Activated naive CD4-positive, alpha-beta T cell treated with anti-CD3 and anti-CD28 coated beads, Interleukin-2, amount 50 U/mL, for 16 hours (primary cell): ENCODE measurements around the gene DKKL1.
A peak's percentile ranks its signal among the peaks of the same experiment; 100 is the strongest.
"Not testable (repeated sequence)": the region's sequence is repeated elsewhere in the genome, so short reads cannot be mapped to it uniquely, and the experiment has no call there.

ENCODE experiments used
- DNase-seq: peaks from one replicate; pipeline ENCODE4 v3.0.0-alpha.2; 2020

The DKKL1 gene

GRCh38 chr19:49364083-49364737, 533 bp downstream of the DKKL1 start:
- DNase-seq = no peak

DNA sequence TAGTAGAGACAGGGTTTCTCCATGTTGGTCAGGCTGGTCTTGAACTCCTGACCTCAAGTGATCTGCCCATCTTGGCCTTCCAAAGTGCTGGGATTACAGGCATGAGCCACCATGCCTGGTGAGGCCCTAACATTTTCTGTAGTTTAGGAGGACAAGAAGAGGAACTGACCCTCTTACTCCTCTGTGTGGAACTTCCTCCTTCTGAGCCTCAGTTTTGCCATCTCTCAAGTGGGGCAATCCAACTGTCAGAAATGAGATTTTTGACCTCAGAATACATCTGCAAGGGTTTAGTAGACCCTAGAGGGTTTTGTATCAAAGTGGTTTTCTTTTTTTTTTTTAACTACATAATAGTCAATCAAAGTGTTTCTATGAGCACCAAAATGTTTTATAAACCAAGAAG, 2.4 kb downstream of the DKKL1 start:
- DNase-seq = no peak

GRCh38 chr19:49368711-49369358, 5.2 kb downstream of the DKKL1 start:
- no peak for DNase-seq

DNA sequence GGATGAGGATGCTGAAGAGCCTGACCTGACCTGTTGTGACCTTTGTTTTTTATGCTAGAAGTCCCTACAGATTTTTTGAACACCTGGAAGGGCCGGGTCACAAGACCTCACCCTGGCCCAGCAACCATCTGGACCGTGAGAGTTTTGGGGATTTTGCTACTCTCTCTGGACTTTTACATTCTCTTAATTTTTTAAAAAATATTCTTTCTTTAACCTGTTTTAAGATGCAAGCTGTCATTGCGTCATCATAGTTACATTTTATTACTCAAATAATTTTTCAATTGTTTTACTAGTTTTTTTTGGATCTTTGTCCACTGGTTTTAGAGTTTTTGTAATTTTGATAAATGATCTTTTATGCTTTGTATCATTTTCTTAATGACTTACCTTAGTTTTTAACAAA, 7.5 kb downstream of the DKKL1 start:
- DNase-seq = no peak

DNA sequence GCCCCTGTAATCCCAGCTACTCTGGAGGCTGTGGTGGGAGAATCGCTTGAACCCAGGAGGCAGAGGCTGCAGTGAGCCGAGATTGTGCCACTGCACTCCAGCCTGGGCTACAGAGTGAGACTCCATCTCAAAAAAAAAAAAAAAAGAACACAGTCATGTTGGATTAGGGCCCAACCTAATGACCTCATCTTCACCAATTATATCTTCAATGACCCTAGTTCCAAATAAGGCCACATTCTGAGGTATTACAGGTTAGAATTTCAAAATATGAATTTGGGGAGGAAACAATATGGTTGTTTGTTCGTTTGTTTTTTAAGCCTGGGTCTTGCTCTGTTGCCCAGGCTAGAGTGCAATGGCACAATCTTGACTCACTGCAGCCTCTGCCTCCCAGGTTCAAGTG, 9.5 kb downstream of the DKKL1 start:
- not testable (repeated sequence) for DNase-seq

DNA sequence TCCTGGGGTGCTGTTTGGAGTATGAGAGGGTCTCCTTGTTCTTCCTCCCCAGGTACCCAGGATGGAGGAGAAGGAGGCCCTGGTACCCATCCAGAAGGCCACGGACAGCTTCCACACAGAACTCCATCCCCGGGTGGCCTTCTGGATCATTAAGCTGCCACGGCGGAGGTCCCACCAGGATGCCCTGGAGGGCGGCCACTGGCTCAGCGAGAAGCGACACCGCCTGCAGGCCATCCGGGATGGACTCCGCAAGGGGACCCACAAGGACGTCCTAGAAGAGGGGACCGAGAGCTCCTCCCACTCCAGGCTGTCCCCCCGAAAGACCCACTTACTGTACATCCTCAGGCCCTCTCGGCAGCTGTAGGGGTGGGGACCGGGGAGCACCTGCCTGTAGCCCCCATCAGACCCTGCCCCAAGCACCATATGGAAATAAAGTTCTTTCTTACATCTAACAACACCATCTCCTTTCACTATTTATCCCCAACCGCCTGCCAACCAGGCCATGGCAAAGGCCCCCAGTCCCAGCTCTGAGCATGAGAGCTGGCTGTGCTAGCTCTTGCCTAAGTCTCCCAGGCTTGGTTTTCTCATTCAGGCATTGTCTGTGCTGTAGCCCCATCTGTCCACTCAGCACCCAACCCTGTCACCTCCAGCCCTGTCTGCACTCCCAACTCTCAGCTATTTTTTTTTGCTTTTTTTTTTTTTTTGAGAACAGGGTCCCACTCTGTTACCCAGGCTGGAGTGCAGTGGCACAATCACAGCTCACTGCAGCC, 11.2 kb downstream of the DKKL1 start:
- no peak for DNase-seq

- DNase-seq = no peak
Measured at GRCh38 chr19:49378512-49378911, 14.8 kb downstream of the DKKL1 start.

GRCh38 chr19:49380391-49380790, 16.7 kb downstream of the DKKL1 start:
- DNase-seq = no peak

DNA sequence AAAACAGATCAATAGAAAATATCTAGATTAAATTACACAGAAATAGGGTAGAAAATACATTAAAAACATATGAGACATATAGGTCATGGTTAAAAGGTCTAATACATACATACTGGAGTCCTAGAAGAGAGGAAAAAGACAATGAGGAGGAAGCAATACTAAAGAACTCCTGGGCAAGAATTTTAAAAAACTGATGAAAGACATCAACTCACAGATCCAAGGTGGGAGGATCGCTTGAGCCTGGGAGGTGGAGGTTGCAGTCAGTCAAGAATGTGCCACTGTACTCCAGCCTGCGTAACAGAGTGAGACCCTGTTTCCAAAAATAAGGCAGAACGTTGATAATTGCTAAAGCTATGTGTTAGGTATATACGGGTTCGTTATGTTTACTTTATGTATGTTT, 19.0 kb downstream of the DKKL1 start:
- no peak for DNase-seq

GRCh38 chr19:49383599-49383998, 19.9 kb downstream of the DKKL1 start:
- DNase-seq = no peak

- peak; percentile 83 for DNase-seq
Measured at GRCh38 chr19:49387936-49388372, 24.3 kb downstream of the DKKL1 start, which contains the start of gene KASH5. Gene KASH5, plus strand, starts transcription at chr19:49388249. Its CDS starts 2,635 bp downstream, at chr19:49390884.

DNA sequence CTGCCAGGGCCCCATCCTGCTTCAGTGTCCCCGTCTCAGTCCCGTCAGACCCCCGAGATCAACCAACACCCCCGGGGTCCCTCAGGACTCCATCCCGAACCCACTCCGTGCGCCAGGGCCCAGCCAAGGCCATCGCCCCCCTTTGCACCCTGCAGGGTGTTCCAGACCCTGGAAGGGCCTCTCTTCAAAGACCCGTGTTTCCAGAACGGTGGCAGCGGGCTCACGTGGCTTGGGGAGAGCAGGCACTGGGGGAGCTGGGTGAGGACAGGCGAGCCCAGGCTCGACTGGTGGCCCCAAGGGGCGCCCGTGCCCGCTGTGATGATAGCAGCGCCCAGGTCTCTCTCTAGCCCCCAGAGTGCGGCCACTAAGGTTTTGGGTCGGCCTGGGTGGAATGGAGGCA, 25.7 kb downstream of the DKKL1 start:
- DNase-seq = no peak

DNA sequence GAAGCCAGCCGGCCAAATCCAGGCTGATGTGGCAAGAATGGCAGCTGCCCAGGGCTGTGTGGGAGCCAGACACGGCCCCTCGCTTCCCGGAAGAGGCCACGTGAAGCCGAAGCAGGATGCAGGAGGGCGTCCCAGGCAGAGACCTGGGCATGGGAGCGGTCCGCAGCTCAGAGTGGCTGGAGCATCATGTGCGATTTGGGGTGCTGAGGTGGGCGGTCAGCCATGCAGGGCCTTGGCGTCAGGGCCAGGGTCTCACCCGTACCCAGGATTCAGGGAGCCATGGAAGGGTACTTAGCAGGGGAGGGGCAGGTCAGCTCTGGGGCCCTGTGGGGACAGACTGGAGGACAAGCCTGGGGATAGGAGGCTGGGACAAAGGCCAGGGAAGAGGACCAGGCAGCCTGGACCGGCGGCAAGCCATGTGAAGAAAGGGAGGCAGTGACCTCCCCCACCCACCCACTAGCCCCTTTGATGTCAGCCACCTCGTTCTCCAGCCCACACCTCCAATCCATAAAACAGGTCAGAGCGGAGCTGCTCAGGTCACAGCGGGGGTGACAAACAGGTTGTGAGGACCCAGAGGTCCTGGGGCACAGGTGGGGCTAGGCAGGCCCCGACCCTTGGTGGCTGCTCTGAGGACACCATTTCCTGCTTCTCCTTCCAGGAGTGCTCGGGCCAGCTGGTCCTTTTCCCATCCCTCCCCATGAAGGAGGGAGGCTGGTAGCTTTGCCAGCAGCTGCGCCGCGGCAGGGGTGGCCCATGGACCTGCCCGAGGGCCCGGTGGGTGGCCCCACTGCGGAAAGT, 26.7 kb downstream of the DKKL1 start:
- no peak for DNase-seq

DNA sequence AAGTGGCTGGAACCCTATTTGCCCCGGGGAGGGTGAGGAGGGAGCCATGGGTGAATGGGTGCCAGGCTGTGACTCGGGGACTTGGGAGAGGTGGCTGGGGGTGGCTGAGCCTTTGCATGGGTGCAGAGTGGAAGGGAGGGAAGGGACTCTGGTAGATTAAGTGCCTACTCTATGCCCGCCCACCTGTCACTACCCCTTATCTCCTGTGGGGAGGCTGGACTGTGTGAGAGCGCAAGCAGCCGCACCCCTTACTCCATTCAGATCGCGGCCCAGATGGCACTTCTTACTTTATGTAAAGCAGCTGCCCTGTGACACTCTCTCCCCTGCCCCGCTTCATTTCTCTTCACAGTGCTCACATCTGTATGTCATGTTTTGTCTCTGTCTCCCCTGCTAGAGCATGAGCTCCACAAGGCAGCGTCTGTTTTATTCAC, 27.3 kb downstream of the DKKL1 start:
- DNase-seq = no peak

DNA sequence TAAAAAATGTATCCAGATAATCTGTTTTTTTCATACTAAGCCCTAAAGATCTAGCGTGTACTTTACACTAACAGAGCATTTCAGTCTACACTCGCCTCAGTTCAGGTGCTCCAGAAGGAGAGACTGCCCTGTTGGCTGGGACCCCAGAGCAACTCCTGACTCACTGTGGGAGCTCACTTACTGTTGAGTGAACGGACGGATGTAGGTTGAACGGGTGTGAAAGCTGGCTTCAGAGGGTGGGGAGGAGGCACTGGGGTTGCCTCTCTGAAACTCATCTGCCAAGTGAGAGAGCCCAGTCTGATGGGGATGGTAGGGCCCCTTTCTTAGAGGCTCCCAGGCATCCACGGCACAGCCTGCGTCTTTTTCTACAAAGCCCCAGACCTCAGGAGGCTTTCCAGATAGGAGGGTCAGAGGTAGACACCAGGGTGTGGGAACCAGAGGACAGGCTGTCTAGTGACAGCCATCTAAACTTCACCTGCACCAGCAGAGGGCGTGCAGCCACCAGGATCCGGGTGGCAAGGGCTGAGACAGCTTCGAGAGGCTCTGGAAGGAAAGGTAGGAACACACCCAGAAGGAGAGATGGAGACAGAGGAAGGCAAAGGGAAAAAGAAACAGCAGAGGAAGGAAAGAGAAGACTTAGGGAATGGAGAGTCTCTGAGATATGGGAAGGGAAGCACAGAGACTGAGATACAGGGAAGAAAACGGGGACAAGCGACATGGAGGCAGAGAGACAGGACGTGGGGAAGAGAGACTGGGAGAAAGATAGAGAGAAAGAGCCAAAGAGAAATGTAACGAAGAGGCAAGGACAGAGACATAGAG, 28.1 kb downstream of the DKKL1 start:
- peak; percentile 79 for DNase-seq

DNA sequence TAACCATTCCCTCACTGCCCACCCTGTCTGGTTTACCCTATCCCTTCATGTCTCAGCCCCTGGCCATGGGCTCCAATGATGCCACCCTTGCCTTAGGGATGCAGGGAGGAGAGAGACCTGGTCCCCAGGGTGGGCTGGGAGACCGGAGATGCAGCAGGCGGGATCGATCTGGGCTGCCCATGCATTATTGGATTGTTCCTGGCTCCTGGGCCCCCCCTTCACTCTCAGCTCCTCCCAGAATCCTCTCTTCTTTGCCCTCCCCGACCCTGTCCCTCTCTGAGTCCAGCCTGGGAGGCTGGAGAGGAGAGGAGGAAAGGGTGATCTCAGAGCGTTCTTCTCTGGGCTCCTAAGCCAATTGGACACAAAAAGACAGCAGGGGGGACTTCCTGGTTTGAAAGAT, 30.2 kb downstream of the DKKL1 start:
- DNase-seq = no peak

DNA sequence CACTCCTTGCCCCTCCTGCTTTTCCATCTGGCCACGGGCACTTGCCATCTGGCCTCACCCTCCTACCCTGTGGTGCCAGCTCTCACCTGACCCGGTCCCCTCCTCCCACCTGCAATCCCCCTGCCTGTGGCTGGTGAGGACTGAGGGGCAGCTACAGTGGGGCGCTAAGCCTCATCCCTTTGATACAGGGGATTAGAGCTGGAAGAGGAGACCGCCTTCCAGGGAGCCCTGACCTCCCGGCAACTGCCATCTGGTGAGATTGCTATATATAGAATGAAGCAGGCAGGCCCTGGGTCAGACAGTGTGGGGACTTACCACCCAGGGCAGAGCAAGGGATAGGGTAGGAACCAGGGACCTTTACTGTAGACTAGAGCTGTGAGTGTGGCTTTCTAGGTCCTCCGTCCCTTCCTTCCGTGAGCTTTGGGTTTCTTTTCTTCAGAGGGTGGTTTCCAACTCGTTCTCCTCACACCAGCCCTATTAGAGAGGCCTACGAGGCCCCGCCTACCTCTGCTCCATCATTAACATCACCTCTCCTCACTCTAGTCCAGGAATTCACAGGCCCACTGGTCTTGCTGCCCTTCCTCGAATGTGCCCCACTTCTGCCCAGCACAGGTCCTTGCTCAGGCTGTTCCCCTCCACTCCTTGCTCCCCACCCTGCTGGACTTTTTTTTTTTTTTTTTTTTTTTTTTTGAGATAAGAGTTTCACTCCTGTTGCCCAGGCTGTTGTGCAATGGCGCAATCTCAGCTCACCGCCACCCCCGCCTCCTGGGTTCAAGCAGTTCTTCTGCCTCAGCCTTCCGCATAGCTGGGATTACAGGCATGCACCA, 32.1 kb downstream of the DKKL1 start:
- no peak for DNase-seq

DNA sequence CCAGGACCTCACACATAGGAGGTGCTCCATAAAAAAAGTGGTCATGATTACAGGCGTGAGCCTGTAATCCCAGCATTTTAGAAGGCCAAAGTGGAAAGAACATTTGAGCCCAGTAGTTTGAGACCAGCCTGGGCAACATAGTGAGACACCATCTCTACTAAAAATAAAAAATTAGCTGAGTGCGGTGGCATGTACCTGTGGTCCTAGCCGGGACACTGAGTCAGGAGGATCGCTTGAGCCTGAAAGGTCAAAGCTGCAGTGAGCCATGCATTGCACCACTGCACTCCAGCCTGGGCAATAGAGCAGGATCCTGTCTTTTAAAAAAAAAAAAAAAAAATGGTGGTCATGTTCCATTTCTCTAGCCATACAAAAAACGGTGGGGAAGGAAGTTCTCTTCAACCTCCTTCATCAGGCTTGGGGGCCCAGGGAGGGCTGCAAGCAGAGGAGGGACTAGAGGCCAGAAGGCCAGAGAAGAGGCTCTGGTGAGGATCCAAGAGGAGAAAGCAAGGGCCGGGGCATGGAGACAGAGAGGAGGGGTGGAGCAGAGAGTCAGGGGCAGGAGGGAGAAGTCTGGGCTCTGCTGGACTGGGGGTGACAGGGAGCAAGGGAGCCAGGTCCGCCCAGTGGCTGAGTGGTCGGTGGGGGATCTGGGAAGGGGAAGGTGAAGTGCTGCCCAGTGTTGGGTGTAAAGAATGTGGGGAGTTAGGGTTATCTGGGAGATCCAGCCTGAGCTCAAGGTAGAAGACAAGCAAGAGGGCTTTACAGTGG, 33.2 kb downstream of the DKKL1 start:
- DNase-seq = no peak

DNA sequence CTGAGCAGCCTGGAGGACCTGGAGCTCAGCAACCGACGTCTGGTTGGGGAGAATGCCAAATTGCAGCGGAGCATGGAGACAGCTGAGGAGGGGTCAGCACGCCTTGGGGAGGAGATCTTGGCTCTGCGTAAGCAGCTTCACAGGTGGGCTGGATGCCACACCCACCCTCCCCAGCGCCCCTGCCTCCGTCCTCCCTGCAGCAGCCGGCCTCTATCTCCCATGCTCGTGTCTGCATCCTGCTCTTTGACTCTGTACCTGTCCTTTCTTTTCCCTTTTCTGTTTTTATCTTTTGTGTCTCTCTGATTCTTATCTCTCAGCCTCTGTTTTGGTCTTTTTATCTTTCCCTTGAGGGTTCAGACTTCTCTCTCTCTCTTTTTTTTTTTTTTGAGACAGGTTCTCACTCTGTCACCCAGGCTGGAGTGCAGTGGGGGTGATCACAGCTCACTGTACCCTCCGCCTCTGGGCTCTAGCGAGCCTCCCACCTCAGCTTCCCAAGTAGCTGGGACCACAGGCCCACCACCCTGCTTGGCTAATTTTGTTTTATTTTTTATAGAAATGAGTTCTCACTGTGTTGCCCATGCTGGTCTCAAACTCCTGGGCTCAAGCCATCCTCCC, 34.4 kb downstream of the DKKL1 start:
- no peak for DNase-seq

DNA sequence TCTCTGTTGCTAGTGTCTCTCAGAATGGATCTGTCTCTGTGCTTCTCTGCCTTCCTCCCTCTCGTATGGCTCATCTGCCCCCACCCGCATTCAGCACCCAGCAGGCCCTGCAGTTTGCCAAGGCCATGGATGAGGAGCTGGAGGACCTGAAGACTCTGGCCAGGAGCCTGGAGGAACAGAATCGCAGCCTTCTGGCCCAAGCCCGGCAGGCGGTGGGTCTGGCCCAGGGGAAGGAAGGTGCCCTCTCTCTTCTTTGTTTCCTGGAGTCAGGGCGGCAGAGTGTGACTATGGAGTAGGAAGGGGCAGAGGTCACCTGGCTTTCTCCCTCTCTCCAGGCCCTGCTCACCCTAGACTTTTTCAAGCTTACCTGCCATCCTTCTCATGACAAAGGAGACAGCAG, 35.3 kb downstream of the DKKL1 start:
- no peak for DNase-seq
